HepG2 (cell line): ENCODE results near the gene SLA2. TPM values are rescaled to one million over a fixed set of nuclear protein-coding genes. Genes with fewer than 3 reads are reported as not detected.

Experiments used
- AHR ChIP-seq: IDR thresholded peaks from 2 replicates; pipeline ENCODE4 v1.6.1; 2018; ENCODE audit warnings: missing genetic modification reagents, missing compliant biosample characterization
- EED ChIP-seq: sonication (generic); formaldehyde crosslinking; IDR thresholded peaks from 2 replicates; pipeline ENCODE4 v1.5.0; 2020; ENCODE audit warnings: mild to moderate bottlenecking, missing genetic modification reagents
- EP300 ChIP-seq, 3 experiments: sonication (generic) in 1 of 3; formaldehyde crosslinking in 1 of 3; IDR thresholded peaks; 2 replicates each; pipeline versions ENCODE4 v1.5.1 to v1.6.1; 2011 to 2020; ENCODE audit warnings: low read depth in 2 of 3, low read length in 2 of 3, borderline replicate concordance in 1 of 3, improper control_type of control experiment in 1 of 3, mild to moderate bottlenecking in 1 of 3, missing genetic modification reagents in 1 of 3, moderate library complexity in 1 of 3
- ETS1 ChIP-seq: sonication (generic); formaldehyde crosslinking; IDR thresholded peaks from 2 replicates; pipeline ENCODE4 v1.4.0; 2020; ENCODE audit warnings: missing genetic modification reagents
- HMG20B ChIP-seq: conservative IDR thresholded peaks from 2 replicates; pipeline ENCODE4 v1.6.1; 2016; ENCODE audit warnings: missing genetic modification reagents, missing compliant biosample characterization
- HOXA5 ChIP-seq: sonication (generic); formaldehyde crosslinking; IDR thresholded peaks from 2 replicates; pipeline ENCODE4 v1.4.0; 2020; ENCODE audit warnings: missing genetic modification reagents
- MATR3 ChIP-seq: sonication (generic); formaldehyde crosslinking; IDR thresholded peaks from 2 replicates; pipeline ENCODE4 v1.4.0; 2020; ENCODE audit warnings: missing genetic modification reagents
- NFE2L1 ChIP-seq: sonication (generic); formaldehyde crosslinking; IDR thresholded peaks from 2 replicates; pipeline ENCODE4 v1.4.0; 2020; ENCODE audit warnings: missing genetic modification reagents, mild to moderate bottlenecking, borderline replicate concordance
- RAD21 ChIP-seq: fragments of 450-650 bp; formaldehyde crosslinking; IDR thresholded peaks from 2 replicates; pipeline ENCODE4 v1.5.0; 2020; ENCODE audit warnings: mild to moderate bottlenecking
- RXRA ChIP-seq: sonication (generic); formaldehyde crosslinking; IDR thresholded peaks from 2 replicates; pipeline ENCODE4 v1.5.1; 2020; ENCODE audit warnings: missing genetic modification reagents
- SMAD1 ChIP-seq: sonication (generic); formaldehyde crosslinking; IDR thresholded peaks from 2 replicates; pipeline ENCODE4 v1.4.0; 2020; ENCODE audit warnings: missing genetic modification reagents, low read depth, mild to moderate bottlenecking, borderline replicate concordance
- ZNF124 ChIP-seq: sonication (generic); formaldehyde crosslinking; IDR thresholded peaks from 2 replicates; pipeline ENCODE4 v1.4.0; 2020; ENCODE audit warnings: missing genetic modification reagents
- ZNF30 ChIP-seq: sonication (generic); formaldehyde crosslinking; IDR thresholded peaks from 2 replicates; pipeline ENCODE4 v1.5.0; 2020; ENCODE audit warnings: mild to moderate bottlenecking, missing genetic modification reagents
- ZNF510 ChIP-seq: sonication (generic); formaldehyde crosslinking; IDR thresholded peaks from 2 replicates; pipeline ENCODE4 v1.4.0; 2020; ENCODE audit warnings: low read depth, mild to moderate bottlenecking, missing genetic modification reagents
- ZNF572 ChIP-seq: sonication (generic); formaldehyde crosslinking; IDR thresholded peaks from 2 replicates; pipeline ENCODE4 v1.5.1; 2020; ENCODE audit warnings: mild to moderate bottlenecking, missing genetic modification reagents
- ZNF773 ChIP-seq: sonication (generic); formaldehyde crosslinking; IDR thresholded peaks from 2 replicates; pipeline ENCODE4 v1.4.0; 2020; ENCODE audit warnings: missing genetic modification reagents, borderline replicate concordance
- polyA plus RNA-seq, 8 experiments: library from polyadenylated mRNA; depleted of rRNA in 3 of 8; stranded (reverse) in 7 of 8; unstranded in 1 of 8; fragments of >200 nt; fragmentation: Illumina TruSeq in 4 of 8; extraction: Trizol in 4 of 8; gene quantifications; 2 replicates each; pipeline versions ENCODE4 v1.2.1 to v1.2.3, GENCODE V29; 2011 to 2016; ENCODE audit warnings: low read depth in 4 of 8, missing spikeins in 1 of 8, mixed read lengths in 1 of 8; ENCODE audit not compliant: insufficient read depth in 1 of 8
- total RNA-seq, 5 experiments: library from RNA; depleted of rRNA; stranded (reverse); fragments of >200 nt; fragmentation: Illumina TruSeq; extraction: Trizol; gene quantifications; 2 replicates each; pipeline ENCODE4 v1.2.3, GENCODE V29; 2016; ENCODE audit warnings: low read depth in 1 of 5
- TF ChIP-seq, protein P1 (sequence below): sonication (generic); formaldehyde crosslinking; conservative IDR thresholded peaks from 2 replicates; pipeline ENCODE4 v1.8.0; 2022; ENCODE audit warnings: mild to moderate bottlenecking, moderate library complexity, missing genetic modification reagents
- TF ChIP-seq, protein P2 (sequence below): sonication (generic); formaldehyde crosslinking; IDR thresholded peaks from 2 replicates; pipeline ENCODE4 v1.4.0; 2020; ENCODE audit warnings: low read depth, missing genetic modification reagents
- TF ChIP-seq, protein P3 (sequence below): sonication (generic); formaldehyde crosslinking; IDR thresholded peaks from 2 replicates; pipeline ENCODE4 v1.5.0; 2020; ENCODE audit warnings: missing genetic modification reagents
- TF ChIP-seq, protein P4 (sequence below): sonication (generic); formaldehyde crosslinking; IDR thresholded peaks from 2 replicates; pipeline ENCODE4 v1.4.0; 2020; ENCODE audit warnings: missing genetic modification reagents

The SLA2 gene
- total and polyA plus RNA-seq, 2 of the 13 experiments (the other 11 are each of a cell fraction or from before 2014, with no cell fraction given), result 1.6 to 3.6 TPM

- TF ChIP-seq, protein P1, sequence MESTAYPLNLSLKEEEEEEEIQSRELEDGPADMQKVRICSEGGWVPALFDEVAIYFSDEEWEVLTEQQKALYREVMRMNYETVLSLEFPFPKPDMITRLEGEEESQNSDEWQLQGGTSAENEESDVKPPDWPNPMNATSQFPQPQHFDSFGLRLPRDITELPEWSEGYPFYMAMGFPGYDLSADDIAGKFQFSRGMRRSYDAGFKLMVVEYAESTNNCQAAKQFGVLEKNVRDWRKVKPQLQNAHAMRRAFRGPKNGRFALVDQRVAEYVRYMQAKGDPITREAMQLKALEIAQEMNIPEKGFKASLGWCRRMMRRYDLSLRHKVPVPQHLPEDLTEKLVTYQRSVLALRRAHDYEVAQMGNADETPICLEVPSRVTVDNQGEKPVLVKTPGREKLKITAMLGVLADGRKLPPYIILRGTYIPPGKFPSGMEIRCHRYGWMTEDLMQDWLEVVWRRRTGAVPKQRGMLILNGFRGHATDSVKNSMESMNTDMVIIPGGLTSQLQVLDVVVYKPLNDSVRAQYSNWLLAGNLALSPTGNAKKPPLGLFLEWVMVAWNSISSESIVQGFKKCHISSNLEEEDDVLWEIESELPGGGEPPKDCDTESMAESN (CRISPR knock-in tag), result 0 out of 2 replicates have a peak, but pooled peaks have one; percentile 27
- TF ChIP-seq AHR (CRISPR knock-in tag), result peak; percentile 35; the same call in 1 of the 2 replicates
- 0 out of 2 replicates have a peak, but pooled peaks have one; percentile 3 for TF ChIP-seq HMG20B
- no peak for TF ChIP-seq RAD21 (CRISPR knock-in tag)
- TF ChIP-seq ZNF510 (CRISPR knock-in tag), result no peak
- TF ChIP-seq, protein P2, sequence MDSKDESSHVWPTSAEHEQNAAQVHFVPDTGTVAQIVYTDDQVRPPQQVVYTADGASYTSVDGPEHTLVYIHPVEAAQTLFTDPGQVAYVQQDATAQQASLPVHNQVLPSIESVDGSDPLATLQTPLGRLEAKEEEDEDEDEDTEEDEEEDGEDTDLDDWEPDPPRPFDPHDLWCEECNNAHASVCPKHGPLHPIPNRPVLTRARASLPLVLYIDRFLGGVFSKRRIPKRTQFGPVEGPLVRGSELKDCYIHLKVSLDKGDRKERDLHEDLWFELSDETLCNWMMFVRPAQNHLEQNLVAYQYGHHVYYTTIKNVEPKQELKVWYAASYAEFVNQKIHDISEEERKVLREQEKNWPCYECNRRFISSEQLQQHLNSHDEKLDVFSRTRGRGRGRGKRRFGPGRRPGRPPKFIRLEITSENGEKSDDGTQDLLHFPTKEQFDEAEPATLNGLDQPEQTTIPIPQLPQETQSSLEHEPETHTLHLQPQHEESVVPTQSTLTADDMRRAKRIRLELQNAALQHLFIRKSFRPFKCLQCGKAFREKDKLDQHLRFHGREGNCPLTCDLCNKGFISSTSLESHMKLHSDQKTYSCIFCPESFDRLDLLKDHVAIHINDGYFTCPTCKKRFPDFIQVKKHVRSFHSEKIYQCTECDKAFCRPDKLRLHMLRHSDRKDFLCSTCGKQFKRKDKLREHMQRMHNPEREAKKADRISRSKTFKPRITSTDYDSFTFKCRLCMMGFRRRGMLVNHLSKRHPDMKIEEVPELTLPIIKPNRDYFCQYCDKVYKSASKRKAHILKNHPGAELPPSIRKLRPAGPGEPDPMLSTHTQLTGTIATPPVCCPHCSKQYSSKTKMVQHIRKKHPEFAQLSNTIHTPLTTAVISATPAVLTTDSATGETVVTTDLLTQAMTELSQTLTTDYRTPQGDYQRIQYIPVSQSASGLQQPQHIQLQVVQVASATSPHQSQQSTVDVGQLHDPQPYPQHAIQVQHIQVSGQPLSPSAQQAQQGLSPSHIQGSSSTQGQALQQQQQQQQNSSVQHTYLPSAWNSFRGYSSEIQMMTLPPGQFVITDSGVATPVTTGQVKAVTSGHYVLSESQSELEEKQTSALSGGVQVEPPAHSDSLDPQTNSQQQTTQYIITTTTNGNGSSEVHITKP (CRISPR knock-in tag), result no peak
- TF ChIP-seq ZNF773, result peak; percentile 42; the same call in 1 of the 2 replicates
- TF ChIP-seq MATR3 (CRISPR knock-in tag), result 0 out of 2 replicates have a peak, but pooled peaks have one; percentile 93
- no peak for TF ChIP-seq ZNF30 (CRISPR knock-in tag)
- TF ChIP-seq, protein P3, sequence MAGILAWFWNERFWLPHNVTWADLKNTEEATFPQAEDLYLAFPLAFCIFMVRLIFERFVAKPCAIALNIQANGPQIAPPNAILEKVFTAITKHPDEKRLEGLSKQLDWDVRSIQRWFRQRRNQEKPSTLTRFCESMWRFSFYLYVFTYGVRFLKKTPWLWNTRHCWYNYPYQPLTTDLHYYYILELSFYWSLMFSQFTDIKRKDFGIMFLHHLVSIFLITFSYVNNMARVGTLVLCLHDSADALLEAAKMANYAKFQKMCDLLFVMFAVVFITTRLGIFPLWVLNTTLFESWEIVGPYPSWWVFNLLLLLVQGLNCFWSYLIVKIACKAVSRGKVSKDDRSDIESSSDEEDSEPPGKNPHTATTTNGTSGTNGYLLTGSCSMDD (CRISPR knock-in tag), result 0 out of 2 replicates have a peak, but pooled peaks have one; percentile 19
- no peak for TF ChIP-seq NFE2L1 (CRISPR knock-in tag)
- no peak for TF ChIP-seq HOXA5
- TF ChIP-seq SMAD1, result peak; percentile 71; the same call in 1 of the 2 replicates
- no peak for TF ChIP-seq EP300 (IDR thresholded peaks at IDR 0.05; ENCODE audit: low read depth in 2 of 2, low read length in 2 of 2)
- TF ChIP-seq EP300 (CRISPR knock-in tag; IDR thresholded peaks at IDR 0.05; ENCODE audit: borderline replicate concordance), result peak; percentile 2
- TF ChIP-seq EED (CRISPR knock-in tag), result 0 out of 2 replicates have a peak, but pooled peaks have one; percentile 16
- TF ChIP-seq ZNF124 (CRISPR knock-in tag), result peak; percentile 12; the same call in 1 of the 2 replicates
- no peak for TF ChIP-seq ETS1 (CRISPR knock-in tag)
- TF ChIP-seq ZNF572 (CRISPR knock-in tag), result 0 out of 2 replicates have a peak, but pooled peaks have one; percentile 56
- TF ChIP-seq RXRA (CRISPR knock-in tag), result 0 out of 2 replicates have a peak, but pooled peaks have one; percentile 9
- TF ChIP-seq, protein P4, sequence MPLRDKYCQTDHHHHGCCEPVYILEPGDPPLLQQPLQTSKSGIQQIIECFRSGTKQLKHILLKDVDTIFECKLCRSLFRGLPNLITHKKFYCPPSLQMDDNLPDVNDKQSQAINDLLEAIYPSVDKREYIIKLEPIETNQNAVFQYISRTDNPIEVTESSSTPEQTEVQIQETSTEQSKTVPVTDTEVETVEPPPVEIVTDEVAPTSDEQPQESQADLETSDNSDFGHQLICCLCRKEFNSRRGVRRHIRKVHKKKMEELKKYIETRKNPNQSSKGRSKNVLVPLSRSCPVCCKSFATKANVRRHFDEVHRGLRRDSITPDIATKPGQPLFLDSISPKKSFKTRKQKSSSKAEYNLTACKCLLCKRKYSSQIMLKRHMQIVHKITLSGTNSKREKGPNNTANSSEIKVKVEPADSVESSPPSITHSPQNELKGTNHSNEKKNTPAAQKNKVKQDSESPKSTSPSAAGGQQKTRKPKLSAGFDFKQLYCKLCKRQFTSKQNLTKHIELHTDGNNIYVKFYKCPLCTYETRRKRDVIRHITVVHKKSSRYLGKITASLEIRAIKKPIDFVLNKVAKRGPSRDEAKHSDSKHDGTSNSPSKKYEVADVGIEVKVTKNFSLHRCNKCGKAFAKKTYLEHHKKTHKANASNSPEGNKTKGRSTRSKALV (CRISPR knock-in tag), result no peak
These were observed 12.7 kb downstream of the SLA2 start (continued) for GRCh38 chr20:36633285-36633772.
